HEK293T (cell line): ENCODE measurements around the gene DSG1.

Experiments
- BHLHE40 ChIP-seq: fragments of 450-650 bp; IDR thresholded peaks from 2 replicates; pipeline ENCODE4 v1.6.1; 2016; ENCODE audit warnings: mild to moderate bottlenecking, moderate library complexity, borderline replicate concordance
- CTBP1 ChIP-seq: fragments of 450-650 bp; IDR thresholded peaks from 2 replicates; pipeline ENCODE4 v1.6.1; 2016; ENCODE audit warnings: borderline replicate concordance
- FOXA1 ChIP-seq: fragments of 450-650 bp; IDR thresholded peaks from 2 replicates; pipeline ENCODE4 v1.6.1; 2016; ENCODE audit warnings: mild to moderate bottlenecking
- FOXK2 ChIP-seq: fragments of 450-650 bp; IDR thresholded peaks from 2 replicates; pipeline ENCODE4 v1.6.1; 2016; ENCODE audit warnings: mild to moderate bottlenecking
- FOXM1 ChIP-seq: fragments of 450-650 bp; IDR thresholded peaks from 2 replicates; pipeline ENCODE4 v1.6.1; 2017; ENCODE audit warnings: mild to moderate bottlenecking, borderline replicate concordance
- HDGF ChIP-seq: fragments of 450-650 bp; IDR thresholded peaks from 2 replicates; pipeline ENCODE4 v1.6.1; 2017; ENCODE audit warnings: antibody characterized with exemption, borderline replicate concordance
- L3MBTL2 ChIP-seq: fragments of 450-650 bp; conservative IDR thresholded peaks from 2 replicates; pipeline ENCODE4 v1.6.1; 2016; ENCODE audit warnings: mild to moderate bottlenecking
- LEF1 ChIP-seq: fragments of 450-650 bp; IDR thresholded peaks from 2 replicates; pipeline ENCODE4 v1.6.1; 2017; ENCODE audit warnings: mild to moderate bottlenecking, borderline replicate concordance
- NFRKB ChIP-seq: fragments of 450-650 bp; IDR thresholded peaks from 2 replicates; pipeline ENCODE4 v1.6.1; 2016; ENCODE audit warnings: mild to moderate bottlenecking, moderate library complexity
- SP1 ChIP-seq: fragments of 450-650 bp; IDR thresholded peaks from 2 replicates; pipeline ENCODE4 v1.6.1; 2017
- SUZ12 ChIP-seq: fragments of 450-650 bp; IDR thresholded peaks from 2 replicates; pipeline ENCODE4 v1.6.1; 2016; ENCODE audit warnings: mild to moderate bottlenecking
- TARDBP ChIP-seq: fragments of 450-650 bp; IDR thresholded peaks from 2 replicates; pipeline ENCODE4 v1.6.1; 2016
- ZNF384 ChIP-seq: fragments of 450-650 bp; IDR thresholded peaks from 2 replicates; pipeline ENCODE4 v1.6.1; 2016
- TF ChIP-seq, protein P1 (sequence below): fragments of 450-650 bp; IDR thresholded peaks from 2 replicates; pipeline ENCODE4 v1.6.1; 2016

DNA sequence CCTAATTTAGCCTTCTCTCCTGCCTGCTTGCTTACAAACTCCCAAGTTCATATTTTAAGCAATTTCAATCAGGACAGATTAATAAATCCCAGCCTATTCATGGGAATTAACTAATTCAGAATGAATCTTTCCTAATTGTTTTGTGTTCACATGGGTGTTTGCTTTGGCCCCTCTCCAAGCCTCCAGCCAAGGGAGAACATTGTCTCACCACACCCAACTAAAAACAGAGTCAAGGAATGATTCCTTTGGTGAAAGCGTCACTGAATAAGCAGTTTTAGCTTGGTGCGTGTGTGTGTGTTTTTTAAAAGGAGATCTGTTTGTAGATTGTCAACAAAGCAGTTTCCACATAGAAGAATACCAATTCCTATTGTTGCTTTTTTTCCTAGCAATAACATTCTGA is 43.0 kb upstream of the DSG1 start:
- TF ChIP-seq FOXM1 (no peak), FOXA1 (no peak), FOXK2 (no peak), SUZ12 (no peak), CTBP1 (no peak), SP1 (no peak), NFRKB (no peak), TARDBP (no peak), ZNF384 (no peak), L3MBTL2 (no peak), HDGF (no peak), BHLHE40 (no peak), LEF1 (no peak)
- TF ChIP-seq, protein P1, sequence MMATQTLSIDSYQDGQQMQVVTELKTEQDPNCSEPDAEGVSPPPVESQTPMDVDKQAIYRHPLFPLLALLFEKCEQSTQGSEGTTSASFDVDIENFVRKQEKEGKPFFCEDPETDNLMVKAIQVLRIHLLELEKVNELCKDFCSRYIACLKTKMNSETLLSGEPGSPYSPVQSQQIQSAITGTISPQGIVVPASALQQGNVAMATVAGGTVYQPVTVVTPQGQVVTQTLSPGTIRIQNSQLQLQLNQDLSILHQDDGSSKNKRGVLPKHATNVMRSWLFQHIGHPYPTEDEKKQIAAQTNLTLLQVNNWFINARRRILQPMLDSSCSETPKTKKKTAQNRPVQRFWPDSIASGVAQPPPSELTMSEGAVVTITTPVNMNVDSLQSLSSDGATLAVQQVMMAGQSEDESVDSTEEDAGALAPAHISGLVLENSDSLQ, result no peak
